OCI-LY1 (cell line): ENCODE data around the gene ACTR2.
"Not testable (repeated sequence)": the region's sequence is repeated elsewhere in the genome, so short reads cannot be mapped to it uniquely, and the experiment has no call there.

Source experiments
- H2AFZ ChIP-seq: fragments of 200-600 bp; sonication (generic), shearing (Covaris generic); 2 replicates; pipeline ENCODE4 v1.6.0; 2014; ENCODE audit warnings: antibody characterized with exemption, mild to moderate bottlenecking, low read length
- H3F3A ChIP-seq: fragments of 200-600 bp; sonication (generic), shearing (Covaris generic); 2 replicates; pipeline ENCODE4 v1.6.0; 2014; ENCODE audit warnings: mild to moderate bottlenecking, antibody characterized with exemption, low read length, moderate library complexity; ENCODE audit not compliant: insufficient read depth
- H3K27ac ChIP-seq: fragments of 200-600 bp; sonication (generic); 2 replicates; pipeline ENCODE4 v1.5.1; 2014; ENCODE audit warnings: low read length, mixed run types, mild to moderate bottlenecking, low read depth; ENCODE audit not compliant: poor library complexity, severe bottlenecking
- H3K27me3 ChIP-seq: fragments of 200-600 bp; sonication (generic); 2 replicates; pipeline ENCODE4 v1.6.0; 2014; ENCODE audit warnings: antibody characterized with exemption, mild to moderate bottlenecking, low read length, moderate library complexity; ENCODE audit not compliant: insufficient read depth
- H3K36me3 ChIP-seq: fragments of 200-600 bp; sonication (generic); 2 replicates; pipeline ENCODE4 v1.6.1; 2014; ENCODE audit warnings: mild to moderate bottlenecking, antibody characterized with exemption, low read length, moderate library complexity, mixed read lengths; ENCODE audit not compliant: insufficient read depth
- H3K4me1 ChIP-seq: fragments of 200-600 bp; sonication (generic); 2 replicates; pipeline ENCODE4 v1.5.1; 2014; ENCODE audit warnings: mild to moderate bottlenecking, low read length, moderate library complexity; ENCODE audit not compliant: insufficient read depth, severe bottlenecking
- H3K4me2 ChIP-seq: fragments of 200-600 bp; sonication (generic), shearing (Covaris generic); 2 replicates; pipeline ENCODE4 v1.6.1; 2014; ENCODE audit warnings: low read length
- H3K4me3 ChIP-seq: fragments of 200-600 bp; sonication (generic); 2 replicates; pipeline ENCODE4 v1.5.1; 2014; ENCODE audit warnings: low read length, low read depth, mild to moderate bottlenecking, mixed read lengths; ENCODE audit not compliant: poor library complexity, severe bottlenecking
- H3K79me2 ChIP-seq: fragments of 200-600 bp; shearing (Covaris generic); 2 replicates; pipeline ENCODE4 v1.6.1; 2016; ENCODE audit warnings: mixed run types, low read length, mixed read lengths; ENCODE audit not compliant: insufficient read depth
- H3K9ac ChIP-seq: fragments of 200-600 bp; sonication (generic), shearing (Covaris generic); 2 replicates; pipeline ENCODE4 v1.6.1; 2014; ENCODE audit warnings: mild to moderate bottlenecking, low read length, mixed read lengths
- H3K9me2 ChIP-seq: fragments of 200-600 bp; sonication (generic), shearing (Covaris generic); 2 replicates; pipeline ENCODE4 v1.6.1; 2014; ENCODE audit warnings: low read depth, mild to moderate bottlenecking, low read length, mixed read lengths
- H3K9me3 ChIP-seq: fragments of 200-600 bp; shearing (Covaris generic); 2 replicates; pipeline ENCODE4 v1.6.1; 2014; ENCODE audit warnings: low read length, mixed read lengths
- H4K20me1 ChIP-seq: fragments of 200-600 bp; sonication (generic), shearing (Covaris generic); 2 replicates; pipeline ENCODE4 v1.6.0; 2016; ENCODE audit warnings: mild to moderate bottlenecking, low read length; ENCODE audit not compliant: insufficient read depth
- CTCF ChIP-seq: fragments of 200-600 bp; sonication (generic), shearing (Covaris generic); IDR thresholded peaks from 2 replicates; pipeline ENCODE4 v1.5.1; 2017; ENCODE audit warnings: mild to moderate bottlenecking, antibody characterized with exemption, low read length, moderate library complexity, mixed read lengths
- EZH2 ChIP-seq: fragments of 200-600 bp; sonication (generic), shearing (Covaris generic); IDR thresholded peaks from 2 replicates; pipeline ENCODE4 v1.8.0; 2017; ENCODE audit warnings: borderline replicate concordance, mixed run types, mild to moderate bottlenecking, antibody characterized with exemption, low read length, moderate library complexity, mixed read lengths

ACTR2 gene

GRCh38 chr2:65255356-65255755, 27.7 kb downstream of the ACTR2 start:
- TF ChIP-seq EZH2 (no peak), CTCF (no peak)
- Histone ChIP-seq H4K20me1 (no peaks in the 10 kb centered on the region), H3K27ac (no peak overlapping the region), H3F3A (0 out of 2 replicates have a peak, but pooled peaks cover 5% of the 10 kb centered on the region), H3K9me3 (no peaks in the 10 kb centered on the region), H3K9ac (no peak overlapping the region), H2AFZ (no peak overlapping the region), H3K9me2 (no peaks in the 10 kb centered on the region), H3K27me3 (no peaks in the 10 kb centered on the region), H3K79me2 (peaks cover 22% of the 10 kb centered on the region), H3K4me3 (no peak overlapping the region), H3K36me3 (peaks cover 83% of the 10 kb centered on the region), H3K4me2 (no peak overlapping the region), H3K4me1 (no peaks in the 10 kb centered on the region)

GRCh38 chr2:65256054-65256453, 28.4 kb downstream of the ACTR2 start:
- H2AFZ ChIP-seq, result no peak overlapping the region
- H3K9me2 ChIP-seq, result no peaks in the 10 kb centered on the region
- H3K27me3 ChIP-seq, result no peaks in the 10 kb centered on the region
- H3K27ac ChIP-seq, result no peak overlapping the region
- H3K4me1 ChIP-seq, result no peaks in the 10 kb centered on the region
- no peak overlapping the region for H3K4me2 ChIP-seq
- no peaks in the 10 kb centered on the region for H3K9me3 ChIP-seq
- 0 out of 2 replicates have a peak, but pooled peaks cover 5% of the 10 kb centered on the region for H3F3A ChIP-seq
- no peak overlapping the region for H3K4me3 ChIP-seq
- peaks cover 83% of the 10 kb centered on the region for H3K36me3 ChIP-seq
- peaks cover 24% of the 10 kb centered on the region for H3K79me2 ChIP-seq
- H4K20me1 ChIP-seq, result no peaks in the 10 kb centered on the region
- no peak overlapping the region for H3K9ac ChIP-seq
- no peak for TF ChIP-seq EZH2
- peak; percentile 34; the same call in 1 of the 2 replicates for TF ChIP-seq CTCF

- not testable (repeated sequence) for H3K9ac ChIP-seq, H3K27ac ChIP-seq, H3K4me3 ChIP-seq, H3F3A ChIP-seq, H3K27me3 ChIP-seq, H2AFZ ChIP-seq, H3K4me2 ChIP-seq, H3K9me2 ChIP-seq, H4K20me1 ChIP-seq, H3K9me3 ChIP-seq, H3K4me1 ChIP-seq
- H3K36me3 ChIP-seq, result peaks cover 85% of the 10 kb centered on the region
- peaks cover 24% of the 10 kb centered on the region for H3K79me2 ChIP-seq
Observed at GRCh38 chr2:65257866-65258265, 30.2 kb downstream of the ACTR2 start.

GRCh38 chr2:65261676-65262075, 34.0 kb downstream of the ACTR2 start:
- H3F3A ChIP-seq, result no peaks in the 10 kb centered on the region
- H3K4me1 ChIP-seq, result no peaks in the 10 kb centered on the region
- no peaks in the 10 kb centered on the region for H3K27me3 ChIP-seq
- H3K4me3 ChIP-seq, result no peak overlapping the region
- no peak overlapping the region for H3K9ac ChIP-seq
- no peak overlapping the region for H3K27ac ChIP-seq
- peaks cover 83% of the 10 kb centered on the region for H3K36me3 ChIP-seq
- H3K9me3 ChIP-seq, result no peaks in the 10 kb centered on the region
- H4K20me1 ChIP-seq, result no peaks in the 10 kb centered on the region
- H3K9me2 ChIP-seq, result no peaks in the 10 kb centered on the region
- H3K79me2 ChIP-seq, result peaks cover 18% of the 10 kb centered on the region
- no peak overlapping the region for H2AFZ ChIP-seq
- no peak for TF ChIP-seq EZH2
- TF ChIP-seq CTCF, result no peak
- no peak overlapping the region for H3K4me2 ChIP-seq
